ENCODE measurements around the gene NME8. TPM values are rescaled to one million over a fixed set of nuclear protein-coding genes. Genes with fewer than 3 reads are reported as not detected.

The NME8 gene
- total and polyA plus RNA-seq, 2 of the 4 experiments (the other 2 are of a cell fraction), result not detected

- no peaks in the 10 kb centered on the region for H3K4me1 ChIP-seq (ENCODE audit: control insufficient read depth, insufficient read depth, low read length)
- ATAC-seq (ENCODE audit: low read depth) (no peak), DNase-seq (no peak)
- no peak overlapping the region for H3K4ac ChIP-seq (ENCODE audit: low read depth, low read length)
- H4K8ac ChIP-seq (ENCODE audit: low read depth in 2 of 2, low read length in 2 of 2), result no peak overlapping the region
- no peak for TF ChIP-seq CEBPB (IDR thresholded peaks at IDR 0.05; ENCODE audit: low read depth, low read length)
- TF ChIP-seq, protein P1, sequence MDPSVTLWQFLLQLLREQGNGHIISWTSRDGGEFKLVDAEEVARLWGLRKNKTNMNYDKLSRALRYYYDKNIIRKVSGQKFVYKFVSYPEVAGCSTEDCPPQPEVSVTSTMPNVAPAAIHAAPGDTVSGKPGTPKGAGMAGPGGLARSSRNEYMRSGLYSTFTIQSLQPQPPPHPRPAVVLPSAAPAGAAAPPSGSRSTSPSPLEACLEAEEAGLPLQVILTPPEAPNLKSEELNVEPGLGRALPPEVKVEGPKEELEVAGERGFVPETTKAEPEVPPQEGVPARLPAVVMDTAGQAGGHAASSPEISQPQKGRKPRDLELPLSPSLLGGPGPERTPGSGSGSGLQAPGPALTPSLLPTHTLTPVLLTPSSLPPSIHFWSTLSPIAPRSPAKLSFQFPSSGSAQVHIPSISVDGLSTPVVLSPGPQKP (IDR thresholded peaks at IDR 0.05; ENCODE audit: borderline replicate concordance, low read depth, low read length), result no peak
- WGBS, 2 experiments (ENCODE audit: extremely low coverage in 2 of 2, insufficient read length in 1 of 2), result 6% methylated on average over 28 of the region's 57 CpGs; no CpG with 5 or more reads in 1 of the 2 experiments
- no peaks in the 10 kb centered on the region for H3K9me1 ChIP-seq (ENCODE audit: insufficient read depth, low read length)
- H3K9me3 ChIP-seq (ENCODE audit: control insufficient read depth, insufficient read depth, low read length), result no peaks in the 10 kb centered on the region
- H2AFZ ChIP-seq (replicated peaks; ENCODE audit: low read length, poor library complexity), result peak overlapping the region; percentile 59
- H4K91ac ChIP-seq (ENCODE audit: insufficient read depth, low read depth, low read length), result no peak overlapping the region
- no peaks in the 10 kb centered on the region for H3K36me3 ChIP-seq (ENCODE audit: control insufficient read depth, insufficient read depth, low read length)
- intact Hi-C loops (cut with micrococcal nuclease), result no loop called here
- CTCF ChIA-PET, result no interaction called here
- no peak overlapping the region; the same call in 1 of the 2 replicates for H3K4me2 ChIP-seq (ENCODE audit: low read depth, low read length)
- H2BK5ac ChIP-seq (ENCODE audit: low read depth, low read length, poor library complexity, severe bottlenecking), result no peak overlapping the region
- H3K27ac ChIP-seq (ENCODE audit: insufficient read depth, low read length), result no peak overlapping the region
- H3K18ac ChIP-seq (ENCODE audit: low read depth, low read length), result no peak overlapping the region
- H2BK120ac ChIP-seq (ENCODE audit: low read depth, low read length), result no peak overlapping the region
- H4K5ac ChIP-seq (ENCODE audit: low read depth, low read length), result no peak overlapping the region
- POLR2A ChIA-PET (ENCODE audit: unreplicated experiment), result no interaction called here
- H3K4me3 ChIP-seq (ENCODE audit: insufficient read depth, low read depth, low read length), result no peak overlapping the region
- H3K56ac ChIP-seq (ENCODE audit: extremely low read depth, insufficient read depth, low read length), result no peak overlapping the region
- no peak overlapping the region for H3K14ac ChIP-seq (replicated peaks; ENCODE audit: low read depth, low read length)
- H3K79me1 ChIP-seq (ENCODE audit: low read depth in 1 of 2, low read length in 2 of 2), result no peaks in the 10 kb centered on the region
- peaks cover 3% of the 10 kb centered on the region; the same call in 1 of the 2 replicates for H3K27me3 ChIP-seq (ENCODE audit: control insufficient read depth, insufficient read depth, low read length)
- in situ Hi-C loops (cut with MboI; ENCODE audit: low sequenced_read_pairs), result no loop called here
- no TSS peak for BruUV-seq (replicated peaks)
- H4K20me1 ChIP-seq (ENCODE audit: insufficient read depth, low read length), result no peaks in the 10 kb centered on the region
- H3K9ac ChIP-seq (ENCODE audit: low read depth, low read length), result no peak overlapping the region
- H2BK20ac ChIP-seq (ENCODE audit: low read depth, low read length), result no peak overlapping the region
- H3K23ac ChIP-seq (ENCODE audit: low read depth, low read length), result no peak overlapping the region
- no peak overlapping the region for H2AK5ac ChIP-seq (ENCODE audit: low read depth, low read length)
- no peak overlapping the region for H2BK15ac ChIP-seq (ENCODE audit: low read depth, low read length)
- no peak overlapping the region for H2AK9ac ChIP-seq (replicated peaks; ENCODE audit: low read depth, low read length, poor library complexity)
- dilution Hi-C loops (cut with HindIII; ENCODE audit: low sequenced_read_pairs, unreplicated experiment), result no loop called here
Observed at GRCh38 chr7:37916017-37916672, 67.7 kb downstream of the NME8 start.

All from IMR-90 (cell line).